ENCODE results near the gene SH2D4B.

- TF ChIP-seq, protein P1, sequence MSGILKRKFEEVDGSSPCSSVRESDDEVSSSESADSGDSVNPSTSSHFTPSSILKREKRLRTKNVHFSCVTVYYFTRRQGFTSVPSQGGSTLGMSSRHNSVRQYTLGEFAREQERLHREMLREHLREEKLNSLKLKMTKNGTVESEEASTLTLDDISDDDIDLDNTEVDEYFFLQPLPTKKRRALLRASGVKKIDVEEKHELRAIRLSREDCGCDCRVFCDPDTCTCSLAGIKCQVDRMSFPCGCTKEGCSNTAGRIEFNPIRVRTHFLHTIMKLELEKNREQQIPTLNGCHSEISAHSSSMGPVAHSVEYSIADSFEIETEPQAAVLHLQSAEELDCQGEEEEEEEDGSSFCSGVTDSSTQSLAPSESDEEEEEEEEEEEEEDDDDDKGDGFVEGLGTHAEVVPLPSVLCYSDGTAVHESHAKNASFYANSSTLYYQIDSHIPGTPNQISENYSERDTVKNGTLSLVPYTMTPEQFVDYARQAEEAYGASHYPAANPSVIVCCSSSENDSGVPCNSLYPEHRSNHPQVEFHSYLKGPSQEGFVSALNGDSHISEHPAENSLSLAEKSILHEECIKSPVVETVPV (CRISPR knock-in tag; IDR thresholded peaks at IDR 0.05), result no peak
- TF ChIP-seq ZFP3 (CRISPR knock-in tag; IDR thresholded peaks at IDR 0.05) (no peak), CSDC2 (CRISPR knock-in tag; IDR thresholded peaks at IDR 0.05) (no peak), ESRRG (CRISPR knock-in tag; IDR thresholded peaks at IDR 0.05) (no peak), GLIS3 (CRISPR knock-in tag; IDR thresholded peaks at IDR 0.05) (no peak)
- TF ChIP-seq, protein P2, sequence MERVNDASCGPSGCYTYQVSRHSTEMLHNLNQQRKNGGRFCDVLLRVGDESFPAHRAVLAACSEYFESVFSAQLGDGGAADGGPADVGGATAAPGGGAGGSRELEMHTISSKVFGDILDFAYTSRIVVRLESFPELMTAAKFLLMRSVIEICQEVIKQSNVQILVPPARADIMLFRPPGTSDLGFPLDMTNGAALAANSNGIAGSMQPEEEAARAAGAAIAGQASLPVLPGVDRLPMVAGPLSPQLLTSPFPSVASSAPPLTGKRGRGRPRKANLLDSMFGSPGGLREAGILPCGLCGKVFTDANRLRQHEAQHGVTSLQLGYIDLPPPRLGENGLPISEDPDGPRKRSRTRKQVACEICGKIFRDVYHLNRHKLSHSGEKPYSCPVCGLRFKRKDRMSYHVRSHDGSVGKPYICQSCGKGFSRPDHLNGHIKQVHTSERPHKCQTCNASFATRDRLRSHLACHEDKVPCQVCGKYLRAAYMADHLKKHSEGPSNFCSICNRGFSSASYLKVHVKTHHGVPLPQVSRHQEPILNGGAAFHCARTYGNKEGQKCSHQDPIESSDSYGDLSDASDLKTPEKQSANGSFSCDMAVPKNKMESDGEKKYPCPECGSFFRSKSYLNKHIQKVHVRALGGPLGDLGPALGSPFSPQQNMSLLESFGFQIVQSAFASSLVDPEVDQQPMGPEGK (CRISPR knock-in tag; IDR thresholded peaks at IDR 0.05; ENCODE audit: borderline replicate concordance), result no peak
- TF ChIP-seq, protein P3, sequence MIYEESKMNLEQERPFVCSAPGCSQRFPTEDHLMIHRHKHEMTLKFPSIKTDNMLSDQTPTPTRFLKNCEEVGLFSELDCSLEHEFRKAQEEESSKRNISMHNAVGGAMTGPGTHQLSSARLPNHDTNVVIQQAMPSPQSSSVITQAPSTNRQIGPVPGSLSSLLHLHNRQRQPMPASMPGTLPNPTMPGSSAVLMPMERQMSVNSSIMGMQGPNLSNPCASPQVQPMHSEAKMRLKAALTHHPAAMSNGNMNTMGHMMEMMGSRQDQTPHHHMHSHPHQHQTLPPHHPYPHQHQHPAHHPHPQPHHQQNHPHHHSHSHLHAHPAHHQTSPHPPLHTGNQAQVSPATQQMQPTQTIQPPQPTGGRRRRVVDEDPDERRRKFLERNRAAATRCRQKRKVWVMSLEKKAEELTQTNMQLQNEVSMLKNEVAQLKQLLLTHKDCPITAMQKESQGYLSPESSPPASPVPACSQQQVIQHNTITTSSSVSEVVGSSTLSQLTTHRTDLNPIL (CRISPR knock-in tag; IDR thresholded peaks at IDR 0.05; ENCODE audit: low read depth), result no peak
These were observed 157.2 kb downstream of the SH2D4B start for GRCh38 chr10:80694930-80695329.
